RWPE2 (cell line): ENCODE data around the gene PRSS36.
A peak's percentile ranks its signal among the peaks of the same experiment; 100 is the strongest.

Experiments used
- ATAC-seq: fragments of 200-7000 bp; cut with Tn5 transposase; 3 replicates; pipeline ENCODE4 v1.9.1; 2021; ENCODE audit warnings: low read depth
- DNase-seq: peaks from one replicate; pipeline ENCODE4 v3.0.0-alpha.2; 2020; ENCODE audit warnings: low spot score
- H3K27ac ChIP-seq: fragments of 450-650 bp; 2 replicates; pipeline ENCODE4 v1.5.1; 2017; ENCODE audit warnings: mild to moderate bottlenecking; ENCODE audit not compliant: poor library complexity, severe bottlenecking
- H3K27me3 ChIP-seq: fragments of 250-450 bp; sonication (Bioruptor Pico); 2 replicates; pipeline ENCODE4 v1.5.1; 2021; ENCODE audit warnings: mild to moderate bottlenecking, moderate library complexity; ENCODE audit not compliant: insufficient read depth, poor library complexity, severe bottlenecking
- H3K36me3 ChIP-seq: fragments of 250-450 bp; sonication (Bioruptor Pico); 2 replicates; pipeline ENCODE4 v1.5.1; 2020; ENCODE audit warnings: low read depth, mild to moderate bottlenecking, moderate library complexity
- H3K4me1 ChIP-seq: fragments of 250-450 bp; sonication (Bioruptor Pico); 2 replicates; pipeline ENCODE4 v1.5.1; 2021; ENCODE audit warnings: mild to moderate bottlenecking, moderate library complexity; ENCODE audit not compliant: insufficient read depth, poor library complexity, severe bottlenecking
- H3K4me3 ChIP-seq: fragments of 250-450 bp; sonication (Bioruptor Pico); 2 replicates; pipeline ENCODE4 v1.5.1; 2021; ENCODE audit warnings: mild to moderate bottlenecking, moderate library complexity; ENCODE audit not compliant: severe bottlenecking
- H3K9me3 ChIP-seq: fragments of 250-450 bp; sonication (Bioruptor Pico); 2 replicates; pipeline ENCODE4 v1.5.1; 2021; ENCODE audit warnings: mild to moderate bottlenecking, moderate library complexity; ENCODE audit not compliant: severe bottlenecking
- TF ChIP-seq, protein P1 (sequence below): fragments of 450-650 bp; IDR thresholded peaks from one replicate; pipeline ENCODE4 v1.5.1; 2017; ENCODE audit warnings: mild to moderate bottlenecking, moderate library complexity; ENCODE audit not compliant: poor library complexity, severe bottlenecking

The PRSS36 gene

DNA sequence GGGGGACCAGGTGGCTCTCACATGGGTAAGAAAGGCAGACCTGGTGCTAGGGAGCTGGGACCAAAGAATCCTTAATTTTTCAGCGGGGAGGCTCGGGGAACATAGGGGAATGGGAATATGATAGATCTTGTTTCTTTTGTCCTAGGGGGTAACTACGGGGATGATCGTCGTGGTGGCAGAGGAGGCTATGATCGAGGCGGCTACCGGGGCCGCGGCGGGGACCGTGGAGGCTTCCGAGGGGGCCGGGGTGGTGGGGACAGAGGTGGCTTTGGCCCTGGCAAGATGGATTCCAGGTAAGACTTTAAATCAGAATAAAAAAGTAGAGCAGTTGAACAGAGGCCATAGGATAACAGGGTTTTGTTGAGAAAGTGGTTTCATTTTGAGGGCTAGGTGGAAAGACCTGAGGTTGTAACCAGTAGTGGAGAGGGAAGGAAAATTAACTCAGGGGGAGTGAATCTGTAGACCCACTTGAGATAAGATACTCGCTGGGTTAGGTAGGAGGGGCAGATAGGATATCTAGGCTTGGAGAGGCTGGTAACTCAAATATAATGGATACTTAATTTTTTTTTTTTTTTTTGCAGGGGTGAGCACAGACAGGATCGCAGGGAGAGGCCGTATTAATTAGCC is 41.1 kb upstream of the PRSS36 start:
- Histone ChIP-seq H3K9me3 (no peaks in the 10 kb centered on the region), H3K36me3 (peaks cover 100% of the 10 kb centered on the region), H3K4me3 (no peak overlapping the region), H3K27ac (no peak overlapping the region), H3K27me3 (no peaks in the 10 kb centered on the region), H3K4me1 (no peaks in the 10 kb centered on the region)
- ATAC-seq = no peak
- DNase-seq = peak; percentile 23
- TF ChIP-seq, protein P1, sequence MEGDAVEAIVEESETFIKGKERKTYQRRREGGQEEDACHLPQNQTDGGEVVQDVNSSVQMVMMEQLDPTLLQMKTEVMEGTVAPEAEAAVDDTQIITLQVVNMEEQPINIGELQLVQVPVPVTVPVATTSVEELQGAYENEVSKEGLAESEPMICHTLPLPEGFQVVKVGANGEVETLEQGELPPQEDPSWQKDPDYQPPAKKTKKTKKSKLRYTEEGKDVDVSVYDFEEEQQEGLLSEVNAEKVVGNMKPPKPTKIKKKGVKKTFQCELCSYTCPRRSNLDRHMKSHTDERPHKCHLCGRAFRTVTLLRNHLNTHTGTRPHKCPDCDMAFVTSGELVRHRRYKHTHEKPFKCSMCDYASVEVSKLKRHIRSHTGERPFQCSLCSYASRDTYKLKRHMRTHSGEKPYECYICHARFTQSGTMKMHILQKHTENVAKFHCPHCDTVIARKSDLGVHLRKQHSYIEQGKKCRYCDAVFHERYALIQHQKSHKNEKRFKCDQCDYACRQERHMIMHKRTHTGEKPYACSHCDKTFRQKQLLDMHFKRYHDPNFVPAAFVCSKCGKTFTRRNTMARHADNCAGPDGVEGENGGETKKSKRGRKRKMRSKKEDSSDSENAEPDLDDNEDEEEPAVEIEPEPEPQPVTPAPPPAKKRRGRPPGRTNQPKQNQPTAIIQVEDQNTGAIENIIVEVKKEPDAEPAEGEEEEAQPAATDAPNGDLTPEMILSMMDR = no peak

DNA sequence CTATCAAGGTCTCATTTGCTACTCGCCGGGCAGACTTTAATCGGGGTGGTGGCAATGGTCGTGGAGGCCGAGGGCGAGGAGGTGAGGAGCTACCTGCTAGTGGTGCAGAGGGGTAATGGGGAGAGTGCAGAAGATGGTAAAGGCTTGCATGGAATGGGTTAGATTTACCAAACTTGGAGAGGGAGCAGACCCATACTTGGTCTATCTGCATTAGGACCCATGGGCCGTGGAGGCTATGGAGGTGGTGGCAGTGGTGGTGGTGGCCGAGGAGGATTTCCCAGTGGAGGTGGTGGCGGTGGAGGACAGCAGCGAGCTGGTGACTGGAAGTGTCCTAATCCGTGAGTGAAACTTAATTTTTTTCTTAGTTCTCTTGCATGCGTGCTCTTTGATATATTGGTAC is 40.2 kb upstream of the PRSS36 start:
- H3K36me3 ChIP-seq = peaks cover 100% of the 10 kb centered on the region
- no peaks in the 10 kb centered on the region for H3K27me3 ChIP-seq
- DNase-seq = peak; percentile 19
- no peaks in the 10 kb centered on the region for H3K9me3 ChIP-seq
- no peak overlapping the region for H3K4me3 ChIP-seq
- H3K27ac ChIP-seq = no peak overlapping the region
- no peaks in the 10 kb centered on the region for H3K4me1 ChIP-seq
- no peak for ATAC-seq
- TF ChIP-seq, protein P1 = no peak

DNA sequence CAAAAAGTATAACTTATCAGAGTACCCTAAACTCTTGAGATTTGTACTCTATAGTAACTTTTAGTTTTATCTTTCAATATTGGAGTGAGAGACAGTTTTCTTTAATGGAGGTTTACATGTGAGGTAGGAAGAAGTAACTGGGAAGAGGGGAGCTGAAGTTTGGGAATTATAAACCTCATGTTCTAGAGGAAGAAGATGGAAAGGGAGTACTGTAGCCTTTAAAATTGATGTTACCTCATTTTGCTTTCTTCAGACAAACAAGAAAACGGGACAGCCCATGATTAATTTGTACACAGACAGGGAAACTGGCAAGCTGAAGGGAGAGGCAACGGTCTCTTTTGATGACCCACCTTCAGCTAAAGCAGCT is 39.5 kb upstream of the PRSS36 start:
- Histone ChIP-seq H3K4me1 (no peaks in the 10 kb centered on the region), H3K27me3 (no peaks in the 10 kb centered on the region), H3K36me3 (peaks cover 100% of the 10 kb centered on the region), H3K4me3 (no peak overlapping the region), H3K9me3 (no peaks in the 10 kb centered on the region), H3K27ac (no peak overlapping the region)
- TF ChIP-seq, protein P1 = no peak
- ATAC-seq = no peak
- no peak for DNase-seq

DNA sequence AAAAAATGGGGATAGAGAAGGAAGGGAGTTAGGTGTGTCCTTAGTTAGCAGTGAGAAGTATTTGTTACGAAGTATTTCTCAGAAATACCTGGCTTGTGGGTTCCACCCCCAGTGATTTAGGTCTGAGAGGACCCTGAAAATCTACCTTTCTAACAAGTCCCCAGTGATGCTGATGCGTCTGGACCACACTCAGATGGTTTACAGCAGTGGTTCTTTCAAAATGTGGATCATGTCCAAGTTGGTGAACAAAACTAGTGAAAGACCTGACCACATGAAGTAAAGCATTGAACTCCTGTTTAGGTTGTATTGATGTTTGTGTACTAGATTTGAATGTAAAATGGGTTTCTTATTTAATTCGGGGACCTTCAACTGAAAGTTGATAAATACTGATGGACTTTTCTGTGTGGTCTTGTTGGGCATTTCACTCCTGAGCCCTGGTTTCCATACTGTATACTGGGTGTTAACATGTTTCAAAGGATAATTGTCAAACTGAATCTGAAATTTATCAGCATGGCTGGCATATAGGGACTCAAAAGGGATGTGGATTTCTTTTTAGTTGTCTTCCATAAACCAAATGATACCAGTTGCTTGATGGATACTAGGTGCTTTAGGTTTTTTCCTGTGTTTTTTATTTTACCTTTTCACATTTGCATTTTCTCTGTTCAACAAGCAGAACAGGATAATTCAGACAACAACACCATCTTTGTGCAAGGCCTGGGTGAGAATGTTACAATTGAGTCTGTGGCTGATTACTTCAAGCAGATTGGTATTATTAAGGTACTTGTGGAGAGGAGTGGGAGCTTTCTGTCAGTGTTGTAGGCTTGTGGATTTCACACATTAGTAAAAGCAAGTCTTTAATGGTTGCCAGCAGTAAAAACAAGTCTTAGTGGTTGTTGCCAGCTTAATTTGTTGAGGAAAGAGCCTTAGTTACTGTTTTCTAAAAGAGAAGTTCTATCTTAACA is 38.9 kb upstream of the PRSS36 start:
- no peak for ATAC-seq
- H3K9me3 ChIP-seq = no peaks in the 10 kb centered on the region
- H3K27me3 ChIP-seq = no peaks in the 10 kb centered on the region
- no peak for DNase-seq
- no peaks in the 10 kb centered on the region for H3K4me1 ChIP-seq
- TF ChIP-seq, protein P1 = no peak
- H3K4me3 ChIP-seq = no peak overlapping the region
- H3K36me3 ChIP-seq = peaks cover 99% of the 10 kb centered on the region
- H3K27ac ChIP-seq = no peak overlapping the region
